Measurements from ENCODE around the gene PPP2R3B. TPM values are rescaled to one million over a fixed set of nuclear protein-coding genes. Genes with fewer than 3 reads are reported as not detected.

PPP2R3B gene
- total RNA-seq, 1 experiment from 2014 or later = 130 TPM

DNA sequence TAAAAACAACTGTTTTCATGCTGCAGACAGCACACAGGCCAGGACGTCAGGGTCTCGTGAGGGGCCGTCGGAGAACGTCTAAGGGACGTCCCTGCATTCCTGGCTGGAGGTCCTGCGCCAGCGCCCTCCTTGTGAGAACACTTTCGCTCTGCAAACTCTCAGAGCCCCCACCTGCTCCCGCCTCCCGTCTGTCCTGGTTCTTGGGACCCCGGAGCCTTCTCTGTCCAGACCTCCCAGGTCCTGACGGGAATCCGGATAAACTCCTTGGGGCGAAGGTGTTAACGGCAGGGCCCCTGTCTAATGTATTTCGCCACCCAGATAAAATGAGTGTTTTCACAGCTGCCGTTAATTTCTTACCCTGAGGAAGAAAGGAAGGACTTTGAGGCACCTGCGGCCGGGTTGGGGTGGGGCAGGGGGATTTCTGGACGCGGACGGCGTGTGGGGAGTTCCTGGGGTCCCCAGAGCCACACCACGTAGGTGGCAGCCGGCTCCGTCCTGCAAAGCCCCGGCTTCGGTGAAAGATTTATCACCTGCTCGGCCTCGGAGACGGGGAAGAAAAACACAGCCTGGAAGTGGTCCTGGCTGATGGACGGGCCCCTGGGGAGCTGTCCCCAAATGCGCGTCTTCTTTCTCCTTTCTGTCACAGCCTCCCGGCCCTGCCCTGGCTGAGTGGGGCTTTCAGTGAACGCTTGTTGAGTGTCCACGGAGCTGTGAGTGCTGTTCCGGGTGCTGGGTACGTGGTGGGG lies 35.1 kb upstream of the PPP2R3B start:
- POLR2A ChIA-PET = no interaction called here
- TF ChIP-seq OVOL2 (CRISPR knock-in tag; IDR thresholded peaks at IDR 0.05; ENCODE audit: borderline replicate concordance) = no peak
- TF ChIP-seq JUN (CRISPR knock-in tag; IDR thresholded peaks at IDR 0.05) = no peak
- TF ChIP-seq, protein P1, sequence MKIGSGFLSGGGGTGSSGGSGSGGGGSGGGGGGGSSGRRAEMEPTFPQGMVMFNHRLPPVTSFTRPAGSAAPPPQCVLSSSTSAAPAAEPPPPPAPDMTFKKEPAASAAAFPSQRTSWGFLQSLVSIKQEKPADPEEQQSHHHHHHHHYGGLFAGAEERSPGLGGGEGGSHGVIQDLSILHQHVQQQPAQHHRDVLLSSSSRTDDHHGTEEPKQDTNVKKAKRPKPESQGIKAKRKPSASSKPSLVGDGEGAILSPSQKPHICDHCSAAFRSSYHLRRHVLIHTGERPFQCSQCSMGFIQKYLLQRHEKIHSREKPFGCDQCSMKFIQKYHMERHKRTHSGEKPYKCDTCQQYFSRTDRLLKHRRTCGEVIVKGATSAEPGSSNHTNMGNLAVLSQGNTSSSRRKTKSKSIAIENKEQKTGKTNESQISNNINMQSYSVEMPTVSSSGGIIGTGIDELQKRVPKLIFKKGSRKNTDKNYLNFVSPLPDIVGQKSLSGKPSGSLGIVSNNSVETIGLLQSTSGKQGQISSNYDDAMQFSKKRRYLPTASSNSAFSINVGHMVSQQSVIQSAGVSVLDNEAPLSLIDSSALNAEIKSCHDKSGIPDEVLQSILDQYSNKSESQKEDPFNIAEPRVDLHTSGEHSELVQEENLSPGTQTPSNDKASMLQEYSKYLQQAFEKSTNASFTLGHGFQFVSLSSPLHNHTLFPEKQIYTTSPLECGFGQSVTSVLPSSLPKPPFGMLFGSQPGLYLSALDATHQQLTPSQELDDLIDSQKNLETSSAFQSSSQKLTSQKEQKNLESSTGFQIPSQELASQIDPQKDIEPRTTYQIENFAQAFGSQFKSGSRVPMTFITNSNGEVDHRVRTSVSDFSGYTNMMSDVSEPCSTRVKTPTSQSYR (CRISPR knock-in tag; IDR thresholded peaks at IDR 0.05) = no peak
- TF ChIP-seq, protein P2, sequence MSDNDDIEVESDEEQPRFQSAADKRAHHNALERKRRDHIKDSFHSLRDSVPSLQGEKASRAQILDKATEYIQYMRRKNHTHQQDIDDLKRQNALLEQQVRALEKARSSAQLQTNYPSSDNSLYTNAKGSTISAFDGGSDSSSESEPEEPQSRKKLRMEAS (CRISPR knock-in tag; IDR thresholded peaks at IDR 0.05) = no peak
- no peak for TF ChIP-seq ZNF317 (CRISPR knock-in tag; IDR thresholded peaks at IDR 0.05; ENCODE audit: borderline replicate concordance, low read depth)
- TF ChIP-seq TEAD4 (CRISPR knock-in tag; IDR thresholded peaks at IDR 0.05) = no peak
- no peak for TF ChIP-seq FOXK1 (CRISPR knock-in tag; IDR thresholded peaks at IDR 0.05)
- no peak for TF ChIP-seq NFE2L1 (CRISPR knock-in tag; IDR thresholded peaks at IDR 0.05)
- TF ChIP-seq EMX1 (CRISPR knock-in tag; IDR thresholded peaks at IDR 0.05) = no peak
- no peak for TF ChIP-seq CREM (CRISPR knock-in tag; IDR thresholded peaks at IDR 0.05)
- no peak for TF ChIP-seq ZNF416 (CRISPR knock-in tag; IDR thresholded peaks at IDR 0.05)
- TF ChIP-seq IRF2 (CRISPR knock-in tag; IDR thresholded peaks at IDR 0.05; ENCODE audit: borderline replicate concordance, low read depth) = no peak
- TF ChIP-seq GABPB1 (CRISPR knock-in tag; IDR thresholded peaks at IDR 0.05) = no peak
- TF ChIP-seq, protein P3, sequence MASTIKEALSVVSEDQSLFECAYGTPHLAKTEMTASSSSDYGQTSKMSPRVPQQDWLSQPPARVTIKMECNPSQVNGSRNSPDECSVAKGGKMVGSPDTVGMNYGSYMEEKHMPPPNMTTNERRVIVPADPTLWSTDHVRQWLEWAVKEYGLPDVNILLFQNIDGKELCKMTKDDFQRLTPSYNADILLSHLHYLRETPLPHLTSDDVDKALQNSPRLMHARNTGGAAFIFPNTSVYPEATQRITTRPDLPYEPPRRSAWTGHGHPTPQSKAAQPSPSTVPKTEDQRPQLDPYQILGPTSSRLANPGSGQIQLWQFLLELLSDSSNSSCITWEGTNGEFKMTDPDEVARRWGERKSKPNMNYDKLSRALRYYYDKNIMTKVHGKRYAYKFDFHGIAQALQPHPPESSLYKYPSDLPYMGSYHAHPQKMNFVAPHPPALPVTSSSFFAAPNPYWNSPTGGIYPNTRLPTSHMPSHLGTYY (CRISPR knock-in tag; IDR thresholded peaks at IDR 0.05) = no peak
- TF ChIP-seq, protein P4, sequence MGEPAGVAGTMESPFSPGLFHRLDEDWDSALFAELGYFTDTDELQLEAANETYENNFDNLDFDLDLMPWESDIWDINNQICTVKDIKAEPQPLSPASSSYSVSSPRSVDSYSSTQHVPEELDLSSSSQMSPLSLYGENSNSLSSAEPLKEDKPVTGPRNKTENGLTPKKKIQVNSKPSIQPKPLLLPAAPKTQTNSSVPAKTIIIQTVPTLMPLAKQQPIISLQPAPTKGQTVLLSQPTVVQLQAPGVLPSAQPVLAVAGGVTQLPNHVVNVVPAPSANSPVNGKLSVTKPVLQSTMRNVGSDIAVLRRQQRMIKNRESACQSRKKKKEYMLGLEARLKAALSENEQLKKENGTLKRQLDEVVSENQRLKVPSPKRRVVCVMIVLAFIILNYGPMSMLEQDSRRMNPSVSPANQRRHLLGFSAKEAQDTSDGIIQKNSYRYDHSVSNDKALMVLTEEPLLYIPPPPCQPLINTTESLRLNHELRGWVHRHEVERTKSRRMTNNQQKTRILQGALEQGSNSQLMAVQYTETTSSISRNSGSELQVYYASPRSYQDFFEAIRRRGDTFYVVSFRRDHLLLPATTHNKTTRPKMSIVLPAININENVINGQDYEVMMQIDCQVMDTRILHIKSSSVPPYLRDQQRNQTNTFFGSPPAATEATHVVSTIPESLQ (CRISPR knock-in tag; IDR thresholded peaks at IDR 0.05) = no peak
- TF ChIP-seq TP53 (CRISPR knock-in tag; IDR thresholded peaks at IDR 0.05) = no peak
- no peak for TF ChIP-seq ZNF219 (CRISPR knock-in tag; IDR thresholded peaks at IDR 0.05; ENCODE audit: borderline replicate concordance)
- TF ChIP-seq, protein P5, sequence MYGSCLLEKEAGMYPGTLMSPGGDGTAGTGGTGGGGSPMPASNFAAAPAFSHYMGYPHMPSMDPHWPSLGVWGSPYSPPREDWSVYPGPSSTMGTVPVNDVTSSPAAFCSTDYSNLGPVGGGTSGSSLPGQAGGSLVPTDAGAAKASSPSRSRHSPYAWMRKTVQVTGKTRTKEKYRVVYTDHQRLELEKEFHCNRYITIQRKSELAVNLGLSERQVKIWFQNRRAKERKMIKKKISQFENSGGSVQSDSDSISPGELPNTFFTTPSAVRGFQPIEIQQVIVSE (CRISPR knock-in tag; IDR thresholded peaks at IDR 0.05; ENCODE audit: borderline replicate concordance) = no peak
- DNase-seq (ENCODE audit: low spot score) = no peak
- Mint-ChIP-seq H3K4me1 (no peaks in the 10 kb centered on the region; the same call in 1 of the 2 replicates), H3K27me3 (ENCODE audit: low read depth) (no peaks in the 10 kb centered on the region; the same call in 1 of the 2 replicates), H3K27ac (no peak overlapping the region), H3K4me3 (no peak overlapping the region), H3K9me3 (no peaks in the 10 kb centered on the region), H3K36me3 (no peaks in the 10 kb centered on the region)
- no peak; the same call in 1 of the 2 replicates for ATAC-seq
- CTCF ChIA-PET = no interaction called here
